Right cardiac atrium (tissue), 5 donors: ENCODE measurements around the gene NAXE. TPM values are rescaled to one million over a fixed set of nuclear protein-coding genes. Genes with fewer than 3 reads are reported as not detected.

Experiments
- ATAC-seq, 2 donors: fragments of 200-7000 bp; cut with Tn5 transposase; one replicate each; pipeline versions ENCODE4 v1.8.0 to v1.9.1; 2020; ENCODE audit warnings: moderate library complexity in 2 of 2, mild to moderate bottlenecking in 1 of 2
- DNase-seq, 3 donors: peaks; one replicate each; pipeline ENCODE4 v3.0.0-alpha.2; 2020
- H3K27ac ChIP-seq: one replicate; pipeline ENCODE4 v1.5.1; 2013; ENCODE audit warnings: mild to moderate bottlenecking, low read length, control low read depth, moderate library complexity
- H3K27me3 ChIP-seq: one replicate; pipeline ENCODE4 v1.6.1; 2013; ENCODE audit not compliant: control insufficient read depth, insufficient read depth
- H3K4me1 ChIP-seq: one replicate; pipeline ENCODE4 v1.6.1; 2013; ENCODE audit warnings: low read length; ENCODE audit not compliant: control insufficient read depth, insufficient read depth
- H3K4me3 ChIP-seq: one replicate; pipeline ENCODE4 v1.5.1; 2013; ENCODE audit warnings: low read length, control low read depth
- H3K9me3 ChIP-seq: one replicate; pipeline ENCODE4 v1.6.1; 2013; ENCODE audit warnings: low read length; ENCODE audit not compliant: control insufficient read depth
- WGBS: extraction: QIAGEN DNeasy Blood & Tissue Kit; methylation state at CpG from one replicate; pipeline ENCODE4 v1.1.7; 2013; 5-methylcytosine and 5-hydroxymethylcytosine counted together
- intact Hi-C, 4 donors: fragments of 100-400 bp; cut with DNase I; formaldehyde crosslinking; loops; one replicate each; pipeline versions ENCODE4 v1.11.0 to v1.14.0; 2022 to 2023
- polyA plus RNA-seq: library from polyadenylated mRNA; stranded (reverse); fragments of 200-250 nt; gene quantifications from one replicate; pipeline ENCODE4 v1.2.3, GENCODE V29; 2013
- total RNA-seq, 4 donors: library from RNA; stranded (reverse); fragmentation: NEBNext Ultra II Directional; extraction: Animal tissue kit (Norgen Biotek cat#: 25700); gene quantifications; one replicate each; pipeline ENCODE4 v1.2.1, GENCODE V29; 2021
- donor health status: healthy with polysubstance abuse.
- donor health status: DM: no; HTN: yes; CAD: no.
- donor health status: DM: no; HTN: no; CAD: no.
- donor health status: DM: no; HTN: yes; CAD: no; lungs with severe emphysema.
- donor health status: DM: yes; HTN: yes; CAD: no.

The NAXE gene
- total and polyA plus RNA-seq, 5 donors, result 95.0 to 131 (median 99.3) TPM

GRCh38 chr1:156593661-156593989 is 2.0 kb downstream of the NAXE start:
- intact Hi-C loops, result loop anchor here in 3 of 4 donors (5.0 to 10.0 kb wide), 3 partner anchors 109 to 136 kb away; no protein-coding TSS in a partner anchor
- Histone ChIP-seq H3K27me3 (no peaks in the 10 kb centered on the region), H3K9me3 (no peaks in the 10 kb centered on the region), H3K27ac (no peak overlapping the region), H3K4me1 (peaks cover 2% of the 10 kb centered on the region), H3K4me3 (no peak overlapping the region)
- ATAC-seq (no peak), DNase-seq (no peak)
- WGBS, result 85% methylated on average over 8 of the region's 8 CpGs

- H3K27ac ChIP-seq, result no peak overlapping the region
- H3K27me3 ChIP-seq, result no peaks in the 10 kb centered on the region
- H3K4me1 ChIP-seq, result peaks cover 2% of the 10 kb centered on the region
- no peaks in the 10 kb centered on the region for H3K9me3 ChIP-seq
- H3K4me3 ChIP-seq, result no peak overlapping the region
- intact Hi-C loops, result loop anchor here in 3 of 4 donors (5.0 to 10.0 kb wide), 3 partner anchors 109 to 137 kb away; no protein-coding TSS in a partner anchor
- ATAC-seq (no peak), DNase-seq (no peak)
- 78% methylated on average over 3 of the region's 3 CpGs for WGBS
Observed at GRCh38 chr1:156594190-156594589, 2.6 kb downstream of the NAXE start.

DNA sequence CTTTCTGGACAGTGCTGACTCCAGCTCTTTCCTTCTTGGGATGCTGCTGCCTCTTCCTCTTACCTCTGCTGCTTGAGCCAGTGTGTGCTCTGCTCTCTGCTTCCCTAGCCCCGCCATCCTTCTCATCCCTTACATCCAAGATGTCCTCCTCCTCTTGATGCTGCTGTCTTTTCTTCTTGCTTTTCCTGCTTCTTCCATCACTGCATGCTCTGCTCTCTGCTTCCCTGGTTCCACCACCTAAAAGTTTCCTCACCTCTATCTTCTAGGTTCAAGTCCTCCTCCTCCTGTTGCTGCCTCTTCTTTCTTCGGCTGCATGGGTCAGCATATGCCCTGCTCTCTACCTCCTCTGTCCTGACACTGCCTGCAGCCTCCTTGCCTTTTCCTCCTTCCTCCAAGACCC is 3.4 kb downstream of the NAXE start:
- H3K9me3 ChIP-seq, result no peaks in the 10 kb centered on the region
- no peak overlapping the region for H3K4me3 ChIP-seq
- WGBS, result 86% methylated on average over 2 of the region's 2 CpGs
- no peak overlapping the region for H3K27ac ChIP-seq
- peaks cover 2% of the 10 kb centered on the region for H3K4me1 ChIP-seq
- H3K27me3 ChIP-seq, result no peaks in the 10 kb centered on the region
- intact Hi-C loops, result loop anchor here in 2 of 4 donors (10.0 kb wide), 2 partner anchors 110 to 120 kb away; no protein-coding TSS in a partner anchor
- DNase-seq (no peak), ATAC-seq (no peak)

- peaks cover 2% of the 10 kb centered on the region for H3K4me1 ChIP-seq
- 88% methylated on average over 3 of the region's 3 CpGs for whole genome bisulfite sequencing
- no peaks in the 10 kb centered on the region for H3K27me3 ChIP-seq
- DNase-seq (no peak), ATAC-seq (no peak)
- no peak overlapping the region for H3K4me3 ChIP-seq
- intact Hi-C loops, result loop anchor here in 2 of 4 donors (10.0 kb wide), 2 partner anchors 112 to 122 kb away; no protein-coding TSS in a partner anchor
- no peak overlapping the region for H3K27ac ChIP-seq
- no peaks in the 10 kb centered on the region for H3K9me3 ChIP-seq
Observed at GRCh38 chr1:156596426-156596825, 4.8 kb downstream of the NAXE start.

DNA sequence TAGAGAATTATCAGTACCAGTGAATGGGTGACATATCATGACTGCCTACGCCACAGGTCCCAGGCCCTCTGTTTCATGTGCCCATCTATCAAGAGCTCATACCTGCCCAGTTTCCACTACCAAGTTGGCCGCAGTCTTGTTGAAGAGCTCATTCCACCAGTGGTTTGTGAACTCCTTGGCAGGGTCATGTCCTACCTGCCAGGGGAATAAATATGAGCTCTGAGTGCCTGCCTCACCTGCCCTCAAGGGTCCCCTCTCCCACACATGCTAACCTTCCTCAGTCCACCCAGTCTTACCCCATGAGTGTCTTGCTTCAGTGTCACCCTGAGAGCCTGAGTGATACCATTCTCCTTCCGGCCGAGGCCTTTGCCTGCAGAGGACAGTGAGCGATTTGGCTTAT is 6.5 kb downstream of the NAXE start:
- Histone ChIP-seq H3K4me3 (no peak overlapping the region), H3K27me3 (no peaks in the 10 kb centered on the region), H3K27ac (no peak overlapping the region), H3K9me3 (no peaks in the 10 kb centered on the region), H3K4me1 (peaks cover 4% of the 10 kb centered on the region)
- DNase-seq, result no peak
- ATAC-seq, result no peak
- intact Hi-C loops, result loop anchor here in 2 of 4 donors (10.0 kb wide), 2 partner anchors 113 to 123 kb away; no protein-coding TSS in a partner anchor
- 93% methylated on average over 5 of the region's 5 CpGs for WGBS

- no peak for DNase-seq
- H3K27ac ChIP-seq, result no peak overlapping the region
- no peak for ATAC-seq
- H3K4me1 ChIP-seq, result peaks cover 4% of the 10 kb centered on the region
- intact Hi-C loops, result loop anchor here in 2 of 4 donors (10.0 kb wide), 2 partner anchors 114 to 124 kb away; no protein-coding TSS in a partner anchor
- no peak overlapping the region for H3K4me3 ChIP-seq
- no peaks in the 10 kb centered on the region for H3K9me3 ChIP-seq
- WGBS, result 91% methylated on average over 4 of the region's 4 CpGs
- H3K27me3 ChIP-seq, result no peaks in the 10 kb centered on the region
Observed at GRCh38 chr1:156598731-156599432, 7.3 kb downstream of the NAXE start.

GRCh38 chr1:156599811-156600210 is 8.2 kb downstream of the NAXE start:
- Histone ChIP-seq H3K4me3 (no peak overlapping the region), H3K4me1 (peaks cover 4% of the 10 kb centered on the region), H3K9me3 (no peaks in the 10 kb centered on the region), H3K27ac (no peak overlapping the region), H3K27me3 (no peaks in the 10 kb centered on the region)
- no peak for DNase-seq
- intact Hi-C loops, result loop anchor here in 3 of 4 donors (10.0 kb wide), 3 partner anchors 115 to 215 kb away; no protein-coding TSS in a partner anchor
- WGBS, result 78% methylated on average over 3 of the region's 3 CpGs
- no peak for ATAC-seq

GRCh38 chr1:156600733-156601121 is 9.2 kb downstream of the NAXE start:
- no peaks in the 10 kb centered on the region for H3K27me3 ChIP-seq
- no peak for DNase-seq
- intact Hi-C loops, result loop anchor here in 1 of 4 donors (10.0 kb wide), 1 partner anchor 216 kb away; no protein-coding TSS in a partner anchor
- peaks cover 4% of the 10 kb centered on the region for H3K4me1 ChIP-seq
- no peaks in the 10 kb centered on the region for H3K9me3 ChIP-seq
- WGBS, result 2% methylated on average over 13 of the region's 13 CpGs
- no peak for ATAC-seq
- peak overlapping the region; percentile 77 for H3K27ac ChIP-seq
- peak overlapping the region; percentile 94 for H3K4me3 ChIP-seq

GRCh38 chr1:156601122-156601830 is 9.7 kb downstream of the NAXE start, which contains the start of gene GPATCH4:
Gene GPATCH4, minus strand, starts transcription at chr1:156601479.
- ATAC-seq (peak; percentile 88 to 90), DNase-seq (peak; percentile 86 to 90 (median 86))
- H3K27ac ChIP-seq, result peak within 1 kb of the TSS; percentile 77
- no peaks in the 10 kb centered on the region for H3K27me3 ChIP-seq
- intact Hi-C loops, result loop anchor here in 1 of 4 donors (10.0 kb wide), 1 partner anchor 216 kb away; no protein-coding TSS in a partner anchor
- under 1% methylated on average over 35 of the region's 35 CpGs for WGBS
- H3K4me1 ChIP-seq, result peaks cover 4% of the 10 kb centered on the region
- peak within 1 kb of the TSS; percentile 94 for H3K4me3 ChIP-seq
- H3K9me3 ChIP-seq, result no peaks in the 10 kb centered on the region

- no peaks in the 10 kb centered on the region for H3K9me3 ChIP-seq
- intact Hi-C loops, result loop anchor here in 1 of 4 donors (10.0 kb wide), 1 partner anchor 217 kb away; no protein-coding TSS in a partner anchor
- no peak for ATAC-seq
- DNase-seq, result no peak
- H3K4me1 ChIP-seq, result peaks cover 4% of the 10 kb centered on the region
- H3K27ac ChIP-seq, result peak overlapping the region; percentile 77
- no peaks in the 10 kb centered on the region for H3K27me3 ChIP-seq
- 75% methylated on average over 12 of the region's 12 CpGs for WGBS
- peak overlapping the region; percentile 94 for H3K4me3 ChIP-seq
Observed at GRCh38 chr1:156601892-156602291, 10.3 kb downstream of the NAXE start.

- no peak for ATAC-seq
- 34% methylated on average over 10 of the region's 10 CpGs for WGBS
- H3K9me3 ChIP-seq, result no peaks in the 10 kb centered on the region
- H3K4me3 ChIP-seq, result no peak overlapping the region
- DNase-seq, result no peak
- intact Hi-C loops, result loop anchor here in 1 of 4 donors (10.0 kb wide), 1 partner anchor 218 kb away; no protein-coding TSS in a partner anchor
- H3K4me1 ChIP-seq, result peaks cover 4% of the 10 kb centered on the region
- H3K27ac ChIP-seq, result no peak overlapping the region
- H3K27me3 ChIP-seq, result no peaks in the 10 kb centered on the region
Observed at GRCh38 chr1:156602557-156602993, 11.0 kb downstream of the NAXE start.
